Activated T-cell treated with anti-CD3 and anti-CD28 coated beads for 48 hours (primary cell): ENCODE measurements around the gene LRP1.

Source experiments
- DNase-seq: peaks from one replicate; pipeline ENCODE4 v3.0.0-alpha.2; 2020; ENCODE audit warnings: low read depth

LRP1 gene

DNA sequence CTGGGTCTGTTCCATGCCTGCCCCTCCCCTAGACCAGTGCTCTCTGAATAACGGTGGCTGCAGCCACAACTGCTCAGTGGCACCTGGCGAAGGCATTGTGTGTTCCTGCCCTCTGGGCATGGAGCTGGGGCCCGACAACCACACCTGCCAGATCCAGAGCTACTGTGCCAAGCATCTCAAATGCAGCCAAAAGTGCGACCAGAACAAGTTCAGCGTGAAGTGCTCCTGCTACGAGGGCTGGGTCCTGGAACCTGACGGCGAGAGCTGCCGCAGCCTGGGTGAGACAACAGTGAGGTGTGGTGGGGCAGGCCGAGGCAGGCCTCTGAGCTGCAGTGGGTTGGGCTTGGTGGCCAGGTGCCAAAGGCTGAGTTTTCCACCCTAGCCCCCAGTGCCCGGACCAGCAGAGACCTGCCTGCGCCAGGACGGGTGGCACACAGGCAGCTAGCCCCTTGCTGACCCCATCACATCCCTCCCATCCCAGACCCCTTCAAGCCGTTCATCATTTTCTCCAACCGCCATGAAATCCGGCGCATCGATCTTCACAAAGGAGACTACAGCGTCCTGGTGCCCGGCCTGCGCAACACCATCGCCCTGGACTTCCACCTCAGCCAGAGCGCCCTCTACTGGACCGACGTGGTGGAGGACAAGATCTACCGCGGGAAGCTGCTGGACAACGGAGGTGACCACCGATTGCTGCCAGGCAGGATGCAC is 47.3 kb downstream of the LRP1 start:
- DNase-seq: peak; percentile 44

DNA sequence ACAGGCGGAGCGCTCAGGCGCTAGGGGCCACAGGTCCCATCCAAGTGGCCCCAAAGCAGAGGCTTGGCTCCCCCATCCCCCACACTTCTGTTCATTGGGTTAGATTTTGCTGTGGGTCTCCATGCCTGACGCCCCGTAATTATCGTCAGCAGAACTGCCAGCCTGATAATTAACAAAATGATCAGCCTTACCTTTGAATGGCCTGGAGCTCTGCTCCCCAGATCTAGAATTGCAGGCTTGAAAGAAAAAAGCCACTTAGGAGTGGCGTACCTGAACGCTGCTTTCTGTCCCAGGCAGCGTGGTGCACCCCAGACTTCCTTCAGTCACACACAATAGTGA is 47.8 kb downstream of the LRP1 start:
- DNase-seq: no peak

DNA sequence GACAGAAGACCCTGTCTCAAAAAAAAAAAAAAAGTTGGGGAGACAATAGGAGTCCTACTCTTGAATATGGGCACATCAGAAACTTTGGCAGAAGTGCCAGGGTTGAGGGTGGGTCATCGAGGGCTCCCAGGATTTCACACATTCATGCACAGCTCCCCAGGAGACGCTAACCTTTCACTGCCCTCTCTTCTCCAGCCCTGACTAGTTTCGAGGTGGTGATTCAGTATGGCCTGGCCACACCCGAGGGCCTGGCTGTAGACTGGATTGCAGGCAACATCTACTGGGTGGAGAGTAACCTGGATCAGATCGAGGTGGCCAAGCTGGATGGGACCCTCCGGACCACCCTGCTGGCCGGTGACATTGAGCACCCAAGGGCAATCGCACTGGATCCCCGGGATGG is 48.6 kb downstream of the LRP1 start:
- no peak for DNase-seq

DNA sequence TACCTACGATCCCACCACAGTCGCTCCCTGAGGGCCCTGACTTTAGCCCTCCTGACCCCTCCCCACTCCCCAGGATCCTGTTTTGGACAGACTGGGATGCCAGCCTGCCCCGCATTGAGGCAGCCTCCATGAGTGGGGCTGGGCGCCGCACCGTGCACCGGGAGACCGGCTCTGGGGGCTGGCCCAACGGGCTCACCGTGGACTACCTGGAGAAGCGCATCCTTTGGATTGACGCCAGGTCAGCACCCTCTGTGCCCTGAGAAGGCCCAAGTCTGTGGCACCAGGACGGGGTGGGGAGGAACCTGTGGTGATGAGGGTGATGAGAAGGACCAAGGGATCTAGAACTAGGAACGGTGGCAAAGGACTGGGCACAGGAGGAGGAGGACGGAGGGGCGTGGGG is 49.1 kb downstream of the LRP1 start:
- no peak for DNase-seq

DNA sequence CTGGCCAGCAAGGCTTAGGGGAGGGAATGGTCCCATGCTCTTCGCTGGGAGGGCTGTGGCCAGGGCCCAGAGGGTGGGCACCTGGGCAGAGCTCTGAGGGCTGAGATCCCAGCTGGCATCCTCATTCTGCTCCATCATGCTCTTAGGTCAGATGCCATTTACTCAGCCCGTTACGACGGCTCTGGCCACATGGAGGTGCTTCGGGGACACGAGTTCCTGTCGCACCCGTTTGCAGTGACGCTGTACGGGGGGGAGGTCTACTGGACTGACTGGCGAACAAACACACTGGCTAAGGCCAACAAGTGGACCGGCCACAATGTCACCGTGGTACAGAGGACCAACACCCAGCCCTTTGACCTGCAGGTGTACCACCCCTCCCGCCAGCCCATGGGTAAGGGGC is 49.9 kb downstream of the LRP1 start:
- no peak for DNase-seq

DNA sequence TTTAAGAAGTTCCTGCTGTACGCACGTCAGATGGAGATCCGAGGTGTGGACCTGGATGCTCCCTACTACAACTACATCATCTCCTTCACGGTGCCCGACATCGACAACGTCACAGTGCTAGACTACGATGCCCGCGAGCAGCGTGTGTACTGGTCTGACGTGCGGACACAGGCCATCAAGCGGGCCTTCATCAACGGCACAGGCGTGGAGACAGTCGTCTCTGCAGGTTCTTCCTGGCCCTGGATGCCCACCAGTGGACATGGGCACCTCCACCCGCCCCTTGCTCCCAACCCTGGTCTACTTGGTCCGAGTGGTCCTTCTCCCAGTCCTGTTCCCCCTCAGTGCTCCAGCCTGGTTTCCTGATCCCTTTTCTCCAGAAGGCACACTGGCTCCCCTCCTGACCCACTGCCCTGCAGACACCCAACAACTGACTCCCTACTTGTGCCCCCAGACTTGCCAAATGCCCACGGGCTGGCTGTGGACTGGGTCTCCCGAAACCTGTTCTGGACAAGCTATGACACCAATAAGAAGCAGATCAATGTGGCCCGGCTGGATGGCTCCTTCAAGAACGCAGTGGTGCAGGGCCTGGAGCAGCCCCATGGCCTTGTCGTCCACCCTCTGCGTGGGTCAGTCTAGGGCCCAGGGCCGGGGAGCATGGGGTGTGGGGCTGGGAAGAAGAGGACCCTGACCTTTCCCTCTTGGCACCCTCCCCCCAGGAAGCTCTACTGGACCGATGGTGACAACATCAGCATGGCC is 51.2 kb downstream of the LRP1 start:
- no peak for DNase-seq

DNA sequence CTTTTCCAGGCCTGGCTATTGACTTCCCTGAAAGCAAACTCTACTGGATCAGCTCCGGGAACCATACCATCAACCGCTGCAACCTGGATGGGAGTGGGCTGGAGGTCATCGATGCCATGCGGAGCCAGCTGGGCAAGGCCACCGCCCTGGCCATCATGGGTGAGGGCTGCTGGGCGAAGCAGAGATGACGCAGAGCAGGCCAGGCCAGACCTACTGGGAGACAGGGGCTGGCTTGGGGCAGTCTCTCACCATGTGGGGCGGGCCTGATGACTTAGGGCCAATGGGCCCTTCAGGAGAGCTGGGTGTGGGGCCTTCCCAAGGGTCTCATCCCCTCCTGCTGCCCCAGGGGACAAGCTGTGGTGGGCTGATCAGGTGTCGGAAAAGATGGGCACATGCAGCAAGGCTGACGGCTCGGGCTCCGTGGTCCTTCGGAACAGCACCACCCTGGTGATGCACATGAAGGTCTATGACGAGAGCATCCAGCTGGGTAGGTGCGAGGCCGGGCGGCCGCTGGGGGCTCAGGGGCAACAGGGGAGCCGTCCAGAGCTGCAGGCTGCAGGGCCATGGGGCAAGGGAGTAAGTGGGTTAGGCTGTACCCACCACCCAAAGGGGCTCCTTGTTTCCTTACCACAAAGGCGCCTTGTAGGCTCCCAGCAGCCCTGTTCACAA is 52.2 kb downstream of the LRP1 start:
- DNase-seq: no peak

DNA sequence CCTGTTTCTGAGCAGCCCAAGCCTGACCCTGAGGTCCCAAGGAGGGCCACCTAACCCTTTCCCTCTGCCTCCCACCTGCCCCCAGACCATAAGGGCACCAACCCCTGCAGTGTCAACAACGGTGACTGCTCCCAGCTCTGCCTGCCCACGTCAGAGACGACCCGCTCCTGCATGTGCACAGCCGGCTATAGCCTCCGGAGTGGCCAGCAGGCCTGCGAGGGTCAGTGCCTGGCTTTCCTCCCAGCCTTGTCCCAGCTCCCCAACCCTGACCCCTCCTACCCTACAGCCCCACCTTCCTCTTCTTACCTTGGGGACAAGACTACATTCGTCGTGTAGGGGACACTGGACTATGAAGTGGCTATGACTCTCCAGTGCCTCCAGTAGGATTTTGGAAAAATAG is 52.8 kb downstream of the LRP1 start:
- no peak for DNase-seq

DNA sequence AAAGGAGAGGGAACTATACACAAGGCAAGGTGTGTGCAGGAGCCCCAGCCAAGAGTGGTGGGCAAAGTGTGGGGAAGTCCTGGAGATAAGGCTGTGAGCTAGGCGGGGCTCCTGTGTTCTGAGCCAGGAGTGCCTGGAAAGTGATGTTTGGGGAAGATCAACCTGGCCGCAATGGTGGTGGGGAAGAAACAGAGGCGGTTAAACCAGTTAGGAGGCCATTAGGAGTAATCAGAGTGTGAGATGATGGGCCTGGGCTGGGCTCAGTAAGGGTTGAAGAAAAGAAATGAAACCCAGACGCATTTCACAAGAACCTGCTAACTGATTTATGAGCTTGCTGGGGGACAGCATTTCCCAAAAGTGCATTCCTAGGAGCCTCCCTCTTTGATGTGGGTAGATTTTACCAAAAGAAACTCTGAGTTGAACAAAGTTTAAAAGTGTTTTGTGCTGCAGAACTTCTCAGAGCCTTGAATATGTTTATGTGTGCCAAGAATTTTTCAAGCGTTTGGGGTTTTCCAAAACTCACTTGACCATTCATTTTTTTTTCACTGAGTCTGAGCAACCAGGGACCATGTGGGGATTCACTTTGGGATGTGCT is 53.4 kb downstream of the LRP1 start:
- DNase-seq: no peak

DNA sequence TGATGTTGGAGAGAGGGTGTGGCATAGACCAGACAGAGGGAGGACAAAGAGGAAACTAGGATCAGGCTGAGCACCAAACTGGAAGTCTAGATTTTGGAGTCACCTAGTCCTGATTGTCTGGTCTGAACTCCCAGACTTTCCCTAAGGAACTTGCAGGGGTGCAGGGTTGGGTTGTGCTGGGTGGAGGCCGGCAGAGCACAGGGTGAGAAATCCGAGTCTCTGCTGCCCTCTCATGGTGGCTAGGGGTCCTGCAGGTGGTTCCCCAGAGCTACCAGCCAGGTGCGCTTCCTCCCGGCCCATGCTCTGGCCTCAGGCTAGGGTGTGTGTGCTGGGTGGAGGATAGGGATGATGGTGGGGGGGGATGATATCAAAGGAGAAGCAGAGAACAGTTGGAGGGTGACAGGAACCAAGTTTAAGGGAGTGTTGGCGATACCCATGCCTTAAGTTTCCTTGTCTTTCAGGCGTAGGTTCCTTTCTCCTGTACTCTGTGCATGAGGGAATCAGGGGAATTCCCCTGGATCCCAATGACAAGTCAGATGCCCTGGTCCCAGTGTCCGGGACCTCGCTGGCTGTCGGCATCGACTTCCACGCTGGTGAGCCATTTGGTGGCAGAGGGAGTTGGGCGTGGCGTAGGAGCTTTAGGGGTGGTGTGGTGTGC is 54.8 kb downstream of the LRP1 start:
- peak; percentile 71 for DNase-seq

DNA sequence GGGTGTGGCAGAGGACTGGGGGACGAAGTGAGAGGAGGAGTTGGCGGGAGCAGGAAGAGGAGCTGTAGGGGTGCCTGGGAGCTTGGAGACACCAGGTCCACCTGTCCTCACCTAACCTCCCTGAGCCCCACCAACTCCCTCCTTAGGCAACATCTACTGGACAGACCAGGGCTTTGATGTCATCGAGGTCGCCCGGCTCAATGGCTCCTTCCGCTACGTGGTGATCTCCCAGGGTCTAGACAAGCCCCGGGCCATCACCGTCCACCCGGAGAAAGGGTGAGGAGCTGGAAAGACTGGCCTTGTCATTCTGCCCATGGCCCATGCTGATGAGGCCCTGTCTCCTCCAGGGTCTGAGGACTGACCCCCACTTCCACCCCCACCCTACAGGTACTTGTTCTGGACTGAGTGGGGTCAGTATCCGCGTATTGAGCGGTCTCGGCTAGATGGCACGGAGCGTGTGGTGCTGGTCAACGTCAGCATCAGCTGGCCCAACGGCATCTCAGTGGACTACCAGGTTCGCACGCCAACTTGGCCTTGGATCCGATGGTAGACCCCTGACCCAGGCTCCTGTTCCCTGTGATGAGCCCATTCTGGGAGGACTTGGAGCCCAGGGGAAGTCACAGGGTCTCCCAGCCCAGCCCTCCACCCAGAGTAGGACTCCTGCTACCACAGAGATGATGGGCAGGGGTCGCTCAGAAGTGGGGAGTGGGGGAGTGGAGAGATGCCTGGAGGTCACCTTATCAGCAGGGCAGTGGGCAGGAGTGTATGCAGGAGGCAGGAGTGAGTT is 55.8 kb downstream of the LRP1 start:
- no peak for DNase-seq

DNA sequence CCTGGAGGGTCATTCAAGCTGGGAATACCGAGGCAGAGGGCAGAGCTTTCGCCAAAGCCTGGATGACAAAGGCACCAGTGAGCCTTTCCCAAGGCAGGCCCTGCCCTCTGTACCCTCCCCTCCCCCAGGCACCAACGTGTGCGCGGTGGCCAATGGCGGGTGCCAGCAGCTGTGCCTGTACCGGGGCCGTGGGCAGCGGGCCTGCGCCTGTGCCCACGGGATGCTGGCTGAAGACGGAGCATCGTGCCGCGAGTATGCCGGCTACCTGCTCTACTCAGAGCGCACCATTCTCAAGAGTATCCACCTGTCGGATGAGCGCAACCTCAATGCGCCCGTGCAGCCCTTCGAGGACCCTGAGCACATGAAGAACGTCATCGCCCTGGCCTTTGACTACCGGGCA is 57.1 kb downstream of the LRP1 start:
- DNase-seq: no peak

DNA sequence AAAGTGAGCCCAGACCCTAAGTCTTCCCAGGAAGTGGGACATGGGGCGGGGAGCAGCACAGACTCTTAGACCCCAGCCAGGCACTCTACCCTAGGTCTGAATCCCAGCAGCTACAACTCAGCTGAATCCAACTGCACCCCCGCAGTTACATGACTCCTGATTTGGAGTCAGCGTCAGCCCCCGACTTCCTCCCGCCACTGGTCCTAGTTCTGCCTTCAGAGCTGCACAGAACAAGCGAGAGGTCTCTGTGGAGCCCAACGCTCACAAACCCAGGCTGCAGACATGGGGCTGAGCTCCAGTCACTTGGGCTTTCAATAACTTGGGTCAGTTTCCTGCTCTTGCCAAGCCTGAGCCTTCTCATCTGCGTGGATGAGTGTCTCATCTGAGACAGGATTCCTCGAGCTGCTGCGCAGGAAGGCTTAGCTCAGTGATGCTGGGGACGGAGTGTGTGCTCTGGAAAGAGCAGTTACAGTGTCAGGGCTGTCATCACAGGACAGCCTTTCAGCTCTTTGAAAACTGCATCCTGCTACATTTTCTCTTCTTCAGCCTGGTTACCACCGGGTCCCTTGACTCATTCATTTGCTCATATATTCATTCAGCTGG is 57.7 kb downstream of the LRP1 start:
- no peak for DNase-seq

DNA sequence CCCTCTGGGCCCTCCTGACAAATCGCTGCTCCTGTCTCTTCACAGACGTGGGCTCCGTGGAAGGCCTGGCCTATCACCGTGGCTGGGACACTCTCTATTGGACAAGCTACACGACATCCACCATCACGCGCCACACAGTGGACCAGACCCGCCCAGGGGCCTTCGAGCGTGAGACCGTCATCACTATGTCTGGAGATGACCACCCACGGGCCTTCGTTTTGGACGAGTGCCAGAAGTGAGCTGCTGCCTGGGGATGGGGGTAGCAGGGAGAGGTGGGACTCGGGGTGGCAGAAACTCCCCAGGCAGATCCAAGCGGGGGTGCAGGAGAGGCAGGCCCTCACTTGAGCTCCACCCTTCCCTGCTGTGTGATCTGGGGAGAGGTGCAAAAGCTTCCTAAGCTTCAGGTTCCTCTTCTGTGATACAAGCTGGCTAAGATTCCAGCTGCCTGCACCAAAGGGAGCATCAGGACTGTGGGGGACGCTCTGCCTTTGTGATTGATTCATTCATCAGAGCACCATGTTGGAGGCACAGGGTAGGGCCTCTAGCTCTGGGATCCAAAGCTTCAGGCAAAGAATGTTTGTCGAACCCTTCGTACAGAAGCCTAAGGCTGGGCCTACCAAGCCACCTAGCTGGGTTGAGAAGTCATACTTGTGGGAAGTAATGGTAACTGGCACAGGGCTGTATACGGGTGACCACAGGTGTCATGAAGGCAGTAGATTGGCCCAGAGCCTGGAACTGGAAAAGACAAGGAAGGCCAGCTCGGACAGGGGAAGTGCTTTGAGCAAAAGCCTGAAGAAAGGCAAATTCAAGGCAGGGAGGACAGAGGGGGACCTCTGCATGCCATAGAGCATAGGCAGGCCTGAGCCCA is 59.2 kb downstream of the LRP1 start:
- DNase-seq: no peak

DNA sequence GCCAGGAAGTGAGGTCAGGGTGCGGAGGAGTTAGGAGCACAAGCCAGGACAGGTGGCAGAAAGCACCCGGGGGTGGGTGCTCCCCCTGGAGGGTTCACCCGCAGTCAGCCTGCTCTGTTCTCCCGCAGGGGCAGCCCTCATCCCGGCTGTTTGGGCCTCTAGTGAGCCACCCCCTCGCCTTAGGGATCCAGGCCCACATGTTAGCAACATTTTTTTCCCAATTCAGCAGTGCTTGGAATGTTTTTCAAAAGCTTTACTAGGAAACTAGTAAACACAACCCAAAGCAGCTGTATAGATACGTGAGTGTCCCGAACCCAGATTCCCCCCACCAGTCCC is 59.8 kb downstream of the LRP1 start:
- no peak for DNase-seq

DNA sequence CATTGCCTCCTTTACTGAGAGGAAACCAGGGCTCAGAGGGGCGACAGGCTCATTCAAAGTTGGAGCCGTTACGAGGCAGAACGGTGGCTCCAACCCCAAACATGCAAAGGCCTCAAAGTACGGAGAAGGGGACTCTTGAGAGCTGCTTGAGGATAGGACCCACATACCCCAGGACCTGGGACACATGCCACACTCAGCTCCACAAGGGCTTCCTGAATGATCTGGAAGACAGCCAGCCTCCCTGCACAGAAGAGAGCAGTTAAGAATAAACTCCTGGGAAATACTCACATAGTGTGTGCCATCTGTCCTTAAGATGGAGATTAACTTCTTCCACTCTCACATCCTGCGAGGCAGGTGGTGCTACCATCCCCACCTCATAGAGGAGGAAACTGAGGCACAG is 61.8 kb downstream of the LRP1 start:
- no peak for DNase-seq

DNA sequence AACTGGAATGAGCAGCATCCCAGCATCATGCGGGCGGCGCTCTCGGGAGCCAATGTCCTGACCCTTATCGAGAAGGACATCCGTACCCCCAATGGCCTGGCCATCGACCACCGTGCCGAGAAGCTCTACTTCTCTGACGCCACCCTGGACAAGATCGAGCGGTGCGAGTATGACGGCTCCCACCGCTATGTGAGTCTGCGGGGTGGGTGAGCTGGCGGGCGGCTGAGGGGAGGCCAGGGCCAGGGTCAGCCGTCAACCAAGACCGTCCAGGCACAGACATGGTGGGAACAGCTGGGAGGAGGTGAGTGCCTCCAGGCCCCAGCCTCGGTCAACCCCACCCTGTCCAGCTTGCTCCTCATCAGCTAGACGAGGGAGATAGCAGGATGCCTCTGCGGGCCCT is 62.5 kb downstream of the LRP1 start:
- DNase-seq: no peak

DNA sequence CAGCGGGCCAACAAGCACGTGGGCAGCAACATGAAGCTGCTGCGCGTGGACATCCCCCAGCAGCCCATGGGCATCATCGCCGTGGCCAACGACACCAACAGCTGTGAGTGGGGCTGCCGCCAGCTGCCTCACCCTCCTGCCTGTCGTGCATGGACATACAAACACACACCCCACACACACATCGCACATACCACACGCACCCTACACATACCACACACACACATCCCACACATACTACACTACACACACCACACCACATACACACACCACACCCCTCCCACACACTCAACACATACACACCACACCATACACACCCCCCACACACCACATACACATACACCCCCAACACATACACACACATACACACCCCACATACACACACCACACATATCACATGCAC is 63.1 kb downstream of the LRP1 start:
- DNase-seq: no peak

DNA sequence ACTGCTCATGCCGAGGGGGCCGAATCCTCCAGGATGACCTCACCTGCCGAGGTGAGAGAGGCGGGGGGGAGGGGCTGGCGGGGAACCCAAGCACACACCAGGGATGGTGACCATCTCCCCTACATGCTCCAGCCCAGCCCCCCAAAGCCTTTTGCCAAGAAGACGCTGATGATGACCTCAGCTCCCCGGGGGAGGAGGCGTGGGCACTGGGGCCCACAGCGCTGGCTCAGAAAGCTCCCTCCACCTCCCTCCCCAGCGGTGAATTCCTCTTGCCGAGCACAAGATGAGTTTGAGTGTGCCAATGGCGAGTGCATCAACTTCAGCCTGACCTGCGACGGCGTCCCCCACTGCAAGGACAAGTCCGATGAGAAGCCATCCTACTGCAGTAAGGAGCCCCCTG is 64.6 kb downstream of the LRP1 start:
- DNase-seq: no peak

DNA sequence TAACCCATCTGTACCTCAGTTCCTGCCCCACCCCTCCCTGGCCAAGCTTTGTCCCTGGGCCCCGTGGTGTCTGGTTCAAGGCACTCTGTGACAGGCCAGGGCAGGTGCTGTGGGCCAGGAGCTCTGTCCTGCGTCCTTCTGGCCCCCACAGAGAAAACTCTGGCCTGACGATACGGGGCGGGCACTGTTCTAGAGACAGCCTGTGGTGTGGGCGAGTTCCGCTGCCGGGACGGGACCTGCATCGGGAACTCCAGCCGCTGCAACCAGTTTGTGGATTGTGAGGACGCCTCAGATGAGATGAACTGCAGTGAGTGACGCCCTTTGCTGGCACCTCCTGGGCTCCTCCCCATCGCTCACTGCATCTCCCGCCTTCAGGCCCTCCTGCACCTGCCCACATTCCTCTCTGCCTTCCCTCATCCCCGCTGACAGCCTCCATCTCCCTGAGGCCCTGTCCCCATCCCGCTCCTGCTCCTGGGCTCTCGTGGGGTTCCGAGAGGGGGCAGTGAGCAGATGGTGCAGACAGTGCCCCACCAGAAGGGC is 65.5 kb downstream of the LRP1 start:
- no peak for DNase-seq
